Mesendoderm (in vitro differentiated cells): Measurements from ENCODE around the gene RUBCNL.

Experiments used
- DNase-seq: peaks from one replicate; pipeline ENCODE4 v3.0.0; 2013
- H2AK5ac ChIP-seq: 2 replicates; pipeline ENCODE4 v1.6.1; 2013; ENCODE audit warnings: low read length, inconsistent platforms
- H2BK120ac ChIP-seq: 2 replicates; pipeline ENCODE4 v1.6.1; 2013; ENCODE audit warnings: low read depth, mild to moderate bottlenecking, low read length, moderate library complexity, mixed read lengths
- H2BK15ac ChIP-seq: replicated peaks from 2 replicates; pipeline ENCODE4 v1.6.1; 2013; ENCODE audit warnings: low read depth, mild to moderate bottlenecking, moderate library complexity
- H2BK5ac ChIP-seq: 2 replicates; pipeline ENCODE4 v1.6.1; 2013; ENCODE audit warnings: low read length, inconsistent platforms
- H3K18ac ChIP-seq: 2 replicates; pipeline ENCODE4 v1.6.1; 2013; ENCODE audit warnings: mild to moderate bottlenecking, low read length, mixed read lengths
- H3K23ac ChIP-seq: one replicate; pipeline ENCODE4 v1.6.1; 2013; ENCODE audit warnings: low read length
- H3K27ac ChIP-seq: 2 replicates; pipeline ENCODE4 v1.5.1; 2013; ENCODE audit warnings: low read depth, mild to moderate bottlenecking, inconsistent platforms, low read length, moderate library complexity
- H3K27me3 ChIP-seq: 2 replicates; pipeline ENCODE4 v1.6.1; 2013; ENCODE audit warnings: low read length, control low read depth, mild to moderate bottlenecking, inconsistent platforms; ENCODE audit not compliant: insufficient read depth, poor library complexity
- H3K36me3 ChIP-seq: 2 replicates; pipeline ENCODE4 v1.6.1; 2013; ENCODE audit warnings: low read length, inconsistent platforms; ENCODE audit not compliant: control insufficient read depth, insufficient read depth
- H3K4ac ChIP-seq: one replicate; pipeline ENCODE4 v1.6.1; 2013; ENCODE audit warnings: low read depth, mild to moderate bottlenecking, low read length, moderate library complexity
- H3K4me1 ChIP-seq: 2 replicates; pipeline ENCODE4 v1.6.1; 2013; ENCODE audit warnings: low read depth, low read length, inconsistent platforms; ENCODE audit not compliant: control insufficient read depth
- H3K4me2 ChIP-seq: 2 replicates; pipeline ENCODE4 v1.6.1; 2013; ENCODE audit warnings: low read length
- H3K4me3 ChIP-seq: 2 replicates; pipeline ENCODE4 v1.5.1; 2013; ENCODE audit warnings: mild to moderate bottlenecking, low read length
- H3K56ac ChIP-seq: one replicate; pipeline ENCODE4 v1.6.1; 2013; ENCODE audit warnings: low read length
- H3K79me1 ChIP-seq: 2 replicates; pipeline ENCODE4 v1.6.1; 2013; ENCODE audit warnings: low read length, inconsistent platforms
- H3K79me2 ChIP-seq: 2 replicates; pipeline ENCODE4 v1.6.1; 2013; ENCODE audit warnings: mild to moderate bottlenecking, low read length; ENCODE audit not compliant: control insufficient read depth, insufficient read depth
- H3K9ac ChIP-seq: 2 replicates; pipeline ENCODE4 v1.6.1; 2013; ENCODE audit warnings: low read length, inconsistent platforms
- H4K5ac ChIP-seq: one replicate; pipeline ENCODE4 v1.6.1; 2013; ENCODE audit warnings: low read length
- H4K8ac ChIP-seq: one replicate; pipeline ENCODE4 v1.6.1; 2013; ENCODE audit warnings: low read depth, mild to moderate bottlenecking, control low read depth, low read length, moderate library complexity
- WGBS: extraction: QIAGEN DNeasy Blood & Tissue Kit; methylation state at CpG from one replicate; pipeline ENCODE4 v1.1.7; 2013; ENCODE audit warnings: low lambda C conversion rate, missing lambda C conversion rate; ENCODE audit not compliant: insufficient coverage; ENCODE audit errors: extremely low coverage; 5-methylcytosine and 5-hydroxymethylcytosine counted together

Gene RUBCNL

DNA sequence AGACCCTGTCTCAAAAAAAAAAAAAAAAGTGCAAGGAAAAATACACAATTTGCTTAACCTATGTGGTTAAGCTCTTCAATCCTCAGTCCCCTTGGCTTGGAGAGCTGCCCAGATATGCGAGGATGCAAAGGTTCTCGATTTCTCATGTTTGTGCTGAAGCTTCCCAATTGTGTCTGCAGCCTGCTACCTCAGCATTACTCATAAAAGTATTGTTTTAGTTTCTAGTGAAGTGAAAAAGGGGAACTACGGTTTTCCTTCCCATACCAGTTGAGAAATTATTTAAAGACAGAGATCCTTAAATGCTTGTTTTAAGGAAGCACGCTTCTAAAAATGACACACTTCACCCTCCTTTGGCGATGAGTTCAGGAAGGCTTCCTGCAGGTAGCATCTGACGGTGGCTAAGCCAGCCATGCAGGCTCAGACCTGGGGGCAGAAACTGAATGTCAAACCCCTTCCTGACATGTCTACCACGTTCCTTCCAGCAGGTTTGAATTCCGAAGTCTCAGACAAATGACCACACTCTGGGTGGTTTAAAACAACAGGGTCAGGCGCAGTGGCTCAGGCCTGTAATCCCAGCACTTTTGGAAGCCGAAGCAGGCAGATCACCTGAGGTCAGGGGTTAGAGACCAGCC, 47.9 kb downstream of the RUBCNL start:
- no peak overlapping the region for H3K4me2 ChIP-seq
- no peak overlapping the region for H4K8ac ChIP-seq
- H3K4ac ChIP-seq, result no peak overlapping the region
- H3K79me1 ChIP-seq, result no peaks in the 10 kb centered on the region
- H2BK5ac ChIP-seq, result no peak overlapping the region
- no peaks in the 10 kb centered on the region for H3K36me3 ChIP-seq
- H2BK120ac ChIP-seq, result no peak overlapping the region
- no peak overlapping the region for H3K23ac ChIP-seq
- H4K5ac ChIP-seq, result no peak overlapping the region
- H2BK15ac ChIP-seq, result no peak overlapping the region
- H3K79me2 ChIP-seq, result no peaks in the 10 kb centered on the region
- H3K27ac ChIP-seq, result no peak overlapping the region
- no CpG with 5 or more reads among the region's 10 CpGs for WGBS
- no peaks in the 10 kb centered on the region for H3K4me1 ChIP-seq
- no peak overlapping the region for H3K18ac ChIP-seq
- H2AK5ac ChIP-seq, result no peak overlapping the region
- no peak overlapping the region for H3K4me3 ChIP-seq
- no peak overlapping the region for H3K9ac ChIP-seq
- no peaks in the 10 kb centered on the region for H3K27me3 ChIP-seq
- H3K56ac ChIP-seq, result no peak overlapping the region
- DNase-seq, result no peak

DNA sequence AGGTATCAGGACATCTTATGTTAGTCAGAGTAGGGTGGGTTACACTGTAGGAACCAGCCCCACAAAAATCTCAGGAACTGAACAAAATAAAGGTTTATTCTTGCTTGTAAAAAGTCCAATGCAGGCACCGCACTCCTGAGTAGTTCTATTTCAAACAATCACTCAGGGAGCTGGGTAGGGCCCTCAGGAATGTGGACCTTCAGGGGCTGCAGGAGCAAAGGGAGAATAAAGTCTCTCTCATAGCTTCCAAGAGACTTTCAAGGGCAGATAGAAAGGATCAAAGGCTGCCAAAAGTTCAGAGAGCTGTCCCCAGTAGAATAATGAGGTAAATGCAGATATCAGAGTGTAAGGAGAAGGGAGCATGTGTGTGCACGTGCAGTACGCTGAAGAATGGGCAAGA, 49.4 kb downstream of the RUBCNL start:
- Histone ChIP-seq H2AK5ac (no peak overlapping the region), H3K79me1 (no peaks in the 10 kb centered on the region), H4K5ac (no peak overlapping the region), H3K56ac (no peak overlapping the region), H2BK15ac (no peak overlapping the region), H3K4me1 (no peaks in the 10 kb centered on the region), H3K9ac (no peak overlapping the region), H3K23ac (no peak overlapping the region), H3K79me2 (no peaks in the 10 kb centered on the region), H3K27ac (no peak overlapping the region), H2BK120ac (no peak overlapping the region), H3K27me3 (no peaks in the 10 kb centered on the region), H3K36me3 (no peaks in the 10 kb centered on the region), H3K18ac (no peak overlapping the region), H3K4me2 (no peak overlapping the region), H3K4ac (no peak overlapping the region), H2BK5ac (no peak overlapping the region), H3K4me3 (no peak overlapping the region), H4K8ac (no peak overlapping the region)
- DNase-seq, result no peak
- no CpG with 5 or more reads among the region's 3 CpGs for WGBS

DNA sequence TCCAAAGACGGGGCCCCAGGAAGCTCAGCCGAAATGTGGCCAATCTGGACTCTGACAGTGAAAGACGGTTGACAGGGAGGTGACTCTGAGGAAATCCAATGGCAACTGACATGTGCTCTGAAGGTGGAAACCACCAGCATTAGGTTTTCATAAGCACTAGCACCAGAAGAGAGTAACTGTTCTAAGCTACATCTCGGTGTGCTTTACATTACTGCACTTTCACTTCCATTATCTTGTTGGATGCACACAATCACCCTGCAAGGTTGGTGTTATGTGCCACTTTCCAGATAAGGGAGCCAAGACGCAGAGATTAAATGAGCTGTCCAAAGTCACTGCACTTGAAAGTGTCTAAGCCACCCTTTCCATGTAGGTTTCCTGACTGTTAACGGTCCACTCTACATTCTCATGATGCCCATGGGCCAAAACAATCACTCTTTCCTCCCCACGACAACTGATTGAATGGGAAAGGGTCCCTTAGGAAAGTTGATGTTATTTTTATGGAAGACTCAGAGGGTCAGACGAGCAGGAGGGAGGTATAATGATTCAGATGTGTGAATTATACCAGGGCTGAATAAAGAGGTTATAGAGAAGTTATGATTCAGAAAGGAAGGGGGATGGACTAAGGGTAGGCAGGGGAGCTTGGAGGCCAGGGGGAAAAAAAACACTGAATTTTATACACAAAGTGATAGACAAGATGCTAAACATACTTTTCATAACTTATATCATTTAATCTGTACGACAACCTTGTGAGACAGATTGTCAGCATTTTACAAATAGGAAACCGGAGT, 52.8 kb downstream of the RUBCNL start:
- no peak overlapping the region for H4K5ac ChIP-seq
- no peak for DNase-seq
- WGBS, result no CpG with 5 or more reads among the region's 10 CpGs

DNA sequence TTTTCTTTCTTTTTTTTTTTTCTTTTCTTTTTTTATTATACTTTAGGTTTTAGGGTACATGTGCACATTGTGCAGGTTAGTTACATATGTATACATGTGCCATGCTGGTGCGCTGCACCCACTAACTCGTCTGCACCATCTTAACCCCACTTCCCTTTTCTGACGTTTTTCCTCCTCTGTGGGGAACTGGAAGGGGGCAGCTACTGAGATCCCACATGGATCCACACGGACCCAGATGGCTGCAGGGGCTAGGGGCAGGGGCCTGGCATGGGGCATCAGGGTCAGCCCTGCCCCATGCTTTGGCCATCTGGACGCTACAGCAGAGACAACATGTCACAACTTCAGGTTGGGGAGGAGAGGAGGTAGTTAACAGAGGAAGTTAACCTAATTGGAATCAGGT, 54.3 kb downstream of the RUBCNL start:
- no peak overlapping the region for H3K4me2 ChIP-seq
- no peak overlapping the region for H4K8ac ChIP-seq
- no peak overlapping the region for H3K4me3 ChIP-seq
- no peaks in the 10 kb centered on the region for H3K4me1 ChIP-seq
- no peak overlapping the region for H3K4ac ChIP-seq
- DNase-seq, result no peak
- H3K18ac ChIP-seq, result no peak overlapping the region
- H3K79me2 ChIP-seq, result no peaks in the 10 kb centered on the region
- no peaks in the 10 kb centered on the region for H3K79me1 ChIP-seq
- H2BK15ac ChIP-seq, result no peak overlapping the region
- H2AK5ac ChIP-seq, result no peak overlapping the region
- no peak overlapping the region for H3K23ac ChIP-seq
- H2BK5ac ChIP-seq, result no peak overlapping the region
- H2BK120ac ChIP-seq, result no peak overlapping the region
- H3K9ac ChIP-seq, result no peak overlapping the region
- H3K36me3 ChIP-seq, result no peaks in the 10 kb centered on the region
- H3K56ac ChIP-seq, result no peak overlapping the region
- H4K5ac ChIP-seq, result no peak overlapping the region
- WGBS, result no CpG with 5 or more reads among the region's 5 CpGs
- H3K27ac ChIP-seq, result no peak overlapping the region
- no peaks in the 10 kb centered on the region for H3K27me3 ChIP-seq

More for the DNA sequence above, 52.8 kb downstream of the RUBCNL start:
- H3K27me3 ChIP-seq, result no peaks in the 10 kb centered on the region
- H2AK5ac ChIP-seq, result no peak overlapping the region
- H2BK15ac ChIP-seq, result no peak overlapping the region
- no peak overlapping the region for H4K8ac ChIP-seq
- H3K4me2 ChIP-seq, result no peak overlapping the region
- H3K4me3 ChIP-seq, result no peak overlapping the region
- no peaks in the 10 kb centered on the region for H3K36me3 ChIP-seq
- H3K23ac ChIP-seq, result no peak overlapping the region
- no peak overlapping the region for H3K27ac ChIP-seq
- no peak overlapping the region for H3K56ac ChIP-seq
- H3K9ac ChIP-seq, result no peak overlapping the region
- H3K4ac ChIP-seq, result no peak overlapping the region
- no peak overlapping the region for H3K18ac ChIP-seq
- H3K79me2 ChIP-seq, result no peaks in the 10 kb centered on the region
- H3K79me1 ChIP-seq, result no peaks in the 10 kb centered on the region
- no peak overlapping the region for H2BK5ac ChIP-seq
- no peak overlapping the region for H2BK120ac ChIP-seq
- no peaks in the 10 kb centered on the region for H3K4me1 ChIP-seq

DNA sequence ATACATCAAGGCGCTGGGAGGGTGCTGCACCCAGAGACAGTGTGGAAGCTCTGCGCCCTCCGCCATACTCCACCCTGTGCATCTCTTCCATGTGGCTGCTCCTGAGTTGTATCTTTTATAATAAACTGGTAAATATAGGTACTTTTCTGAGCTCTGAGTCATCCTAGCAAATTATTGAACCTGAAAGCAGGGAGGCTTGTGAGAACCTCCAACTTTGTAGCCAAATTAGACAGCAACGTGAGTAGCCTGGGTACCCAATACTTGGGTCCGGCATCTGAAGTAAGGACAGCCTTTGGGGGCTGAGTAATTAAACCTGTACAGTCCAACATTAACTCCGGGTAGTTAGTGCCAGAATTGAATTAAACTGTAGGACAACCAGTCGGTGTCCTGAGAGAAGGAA, 57.4 kb downstream of the RUBCNL start:
- no peak overlapping the region for H3K9ac ChIP-seq
- H2BK120ac ChIP-seq, result no peak overlapping the region
- no peak overlapping the region for H3K4me3 ChIP-seq
- H4K5ac ChIP-seq, result no peak overlapping the region
- H2AK5ac ChIP-seq, result no peak overlapping the region
- H3K18ac ChIP-seq, result no peak overlapping the region
- H3K27ac ChIP-seq, result no peak overlapping the region
- no peaks in the 10 kb centered on the region for H3K36me3 ChIP-seq
- H2BK15ac ChIP-seq, result no peak overlapping the region
- H2BK5ac ChIP-seq, result no peak overlapping the region
- H3K23ac ChIP-seq, result no peak overlapping the region
- H4K8ac ChIP-seq, result no peak overlapping the region
- no peaks in the 10 kb centered on the region for H3K27me3 ChIP-seq
- no peak overlapping the region for H3K56ac ChIP-seq
- no CpG with 5 or more reads among the region's 7 CpGs for WGBS
- no peaks in the 10 kb centered on the region for H3K79me1 ChIP-seq
- DNase-seq, result no peak
- H3K4ac ChIP-seq, result no peak overlapping the region
- no peaks in the 10 kb centered on the region for H3K79me2 ChIP-seq
- no peaks in the 10 kb centered on the region for H3K4me1 ChIP-seq
- H3K4me2 ChIP-seq, result no peak overlapping the region
